Cardiac muscle cell (in vitro differentiated cells and primary cell): ENCODE measurements around the gene LHX4. TPM values are rescaled to one million over a fixed set of nuclear protein-coding genes. Genes with fewer than 3 reads are reported as not detected.

Experiments
- DNase-seq, 2 donors: peaks; one replicate each; pipeline versions ENCODE4 v3.0.0 to v3.0.0-alpha.2; 2010 to 2017; ENCODE audit warnings: low read depth in 1 of 2, low spot score in 1 of 2
- H3K27ac ChIP-seq: fragments of 200-600 bp; sonication (generic); 2 replicates; pipeline ENCODE4 v1.5.1; 2016
- H3K27me3 ChIP-seq: fragments of 200-600 bp; sonication (generic); 2 replicates; pipeline ENCODE4 v1.6.0; 2016; ENCODE audit warnings: control low read depth
- H3K36me3 ChIP-seq: fragments of 200-600 bp; sonication (generic); 2 replicates; pipeline ENCODE4 v1.5.1; 2016; ENCODE audit warnings: control low read depth
- H3K4me1 ChIP-seq: fragments of 200-600 bp; sonication (generic); 2 replicates; pipeline ENCODE4 v1.8.1; 2017; ENCODE audit warnings: low read depth, mild to moderate bottlenecking, mixed run types
- H3K4me3 ChIP-seq: fragments of 200-600 bp; sonication (generic); 2 replicates; pipeline ENCODE4 v1.5.1; 2016; ENCODE audit warnings: mild to moderate bottlenecking
- H3K9me3 ChIP-seq: fragments of 200-600 bp; sonication (generic); 2 replicates; pipeline ENCODE4 v1.5.1; 2017; ENCODE audit warnings: low read depth, mild to moderate bottlenecking, control low read depth
- CTCF ChIP-seq: IDR thresholded peaks from 2 replicates; pipeline ENCODE4 v1.5.1; 2012; ENCODE audit warnings: low read depth, mild to moderate bottlenecking, low read length
- polyA plus RNA-seq: library from polyadenylated mRNA; unstranded; fragments of >200 nt; fragmentation: Nextera tagmentation; extraction: Ambion mirVana; gene quantifications from 2 replicates; pipeline ENCODE4 v1.2.1, GENCODE V29; 2016
- total RNA-seq: library from RNA; depleted of rRNA; stranded (reverse); fragments of >200 nt; gene quantifications from 2 replicates; pipeline ENCODE4 v1.2.3, GENCODE V29; 2016

Gene LHX4
- total and polyA plus RNA-seq, 2 experiments from 2014 or later, result 0.20 TPM; not detected in 1

DNA sequence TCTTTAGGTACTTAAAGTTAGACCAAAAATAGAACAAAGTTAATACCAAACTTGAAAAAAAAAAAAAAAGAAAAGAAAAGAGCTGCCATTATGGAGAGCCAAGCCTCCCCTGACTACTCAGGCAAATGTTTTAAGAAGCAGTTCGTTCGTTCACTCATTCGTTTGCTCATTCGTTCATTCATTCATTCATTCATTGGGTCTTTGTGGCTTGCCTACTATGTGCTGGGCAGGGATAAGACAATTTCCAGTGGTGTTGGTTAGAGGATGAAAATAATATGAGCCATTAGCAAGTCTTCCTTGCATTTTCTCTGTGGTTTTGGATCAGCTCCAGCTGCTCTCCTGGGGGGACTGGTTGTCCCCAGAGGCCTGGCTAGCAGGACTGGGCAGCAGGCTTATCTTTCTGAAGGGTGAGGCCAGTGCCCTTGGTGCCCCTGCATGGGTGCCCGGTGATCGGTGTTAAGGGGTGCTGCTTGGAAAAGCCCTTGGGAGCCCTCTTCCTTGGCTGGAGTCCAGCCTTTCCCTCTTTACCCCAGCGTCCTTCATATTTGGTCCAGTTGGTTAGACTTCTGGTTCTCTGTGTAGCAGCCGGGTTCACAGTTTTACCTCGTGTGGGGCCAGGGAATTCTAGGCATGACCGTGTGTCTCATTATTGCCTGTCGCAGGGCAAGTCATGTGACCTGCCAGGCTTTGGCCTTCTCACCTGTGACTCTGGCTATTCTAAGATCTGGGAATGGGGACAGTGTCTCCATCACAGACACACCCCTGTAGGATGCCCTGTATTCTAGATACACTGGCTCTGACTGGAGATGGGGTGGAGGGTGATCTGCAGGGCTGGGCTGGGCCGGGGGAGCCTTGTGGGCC, 32.8 kb downstream of the LHX4 start:
- Histone ChIP-seq H3K27ac (no peak overlapping the region), H3K27me3 (no peaks in the 10 kb centered on the region), H3K4me3 (no peak overlapping the region), H3K9me3 (no peaks in the 10 kb centered on the region), H3K36me3 (no peaks in the 10 kb centered on the region), H3K4me1 (no peaks in the 10 kb centered on the region)
- no peak for TF ChIP-seq CTCF
- peak in 1 of 2 donors; percentile 39 for DNase-seq

GRCh38 chr1:180264595-180264994, 34.5 kb downstream of the LHX4 start:
- no peaks in the 10 kb centered on the region for H3K36me3 ChIP-seq
- no peak overlapping the region for H3K4me3 ChIP-seq
- no peak for DNase-seq
- H3K9me3 ChIP-seq, result no peaks in the 10 kb centered on the region
- H3K4me1 ChIP-seq, result no peaks in the 10 kb centered on the region
- H3K27ac ChIP-seq, result no peak overlapping the region
- TF ChIP-seq CTCF, result no peak
- H3K27me3 ChIP-seq, result no peaks in the 10 kb centered on the region

GRCh38 chr1:180265201-180265600, 35.1 kb downstream of the LHX4 start:
- H3K4me3 ChIP-seq, result no peak overlapping the region
- no peak overlapping the region for H3K27ac ChIP-seq
- H3K27me3 ChIP-seq, result no peaks in the 10 kb centered on the region
- no peaks in the 10 kb centered on the region for H3K4me1 ChIP-seq
- H3K36me3 ChIP-seq, result no peaks in the 10 kb centered on the region
- DNase-seq, result no peak
- TF ChIP-seq CTCF, result no peak
- no peaks in the 10 kb centered on the region for H3K9me3 ChIP-seq

- Histone ChIP-seq H3K4me1 (no peaks in the 10 kb centered on the region), H3K36me3 (no peaks in the 10 kb centered on the region), H3K27me3 (no peaks in the 10 kb centered on the region), H3K4me3 (no peak overlapping the region), H3K9me3 (no peaks in the 10 kb centered on the region), H3K27ac (no peak overlapping the region)
- no peak for DNase-seq
- TF ChIP-seq CTCF, result no peak
These were observed 35.8 kb downstream of the LHX4 start for GRCh38 chr1:180265871-180266270.

DNA sequence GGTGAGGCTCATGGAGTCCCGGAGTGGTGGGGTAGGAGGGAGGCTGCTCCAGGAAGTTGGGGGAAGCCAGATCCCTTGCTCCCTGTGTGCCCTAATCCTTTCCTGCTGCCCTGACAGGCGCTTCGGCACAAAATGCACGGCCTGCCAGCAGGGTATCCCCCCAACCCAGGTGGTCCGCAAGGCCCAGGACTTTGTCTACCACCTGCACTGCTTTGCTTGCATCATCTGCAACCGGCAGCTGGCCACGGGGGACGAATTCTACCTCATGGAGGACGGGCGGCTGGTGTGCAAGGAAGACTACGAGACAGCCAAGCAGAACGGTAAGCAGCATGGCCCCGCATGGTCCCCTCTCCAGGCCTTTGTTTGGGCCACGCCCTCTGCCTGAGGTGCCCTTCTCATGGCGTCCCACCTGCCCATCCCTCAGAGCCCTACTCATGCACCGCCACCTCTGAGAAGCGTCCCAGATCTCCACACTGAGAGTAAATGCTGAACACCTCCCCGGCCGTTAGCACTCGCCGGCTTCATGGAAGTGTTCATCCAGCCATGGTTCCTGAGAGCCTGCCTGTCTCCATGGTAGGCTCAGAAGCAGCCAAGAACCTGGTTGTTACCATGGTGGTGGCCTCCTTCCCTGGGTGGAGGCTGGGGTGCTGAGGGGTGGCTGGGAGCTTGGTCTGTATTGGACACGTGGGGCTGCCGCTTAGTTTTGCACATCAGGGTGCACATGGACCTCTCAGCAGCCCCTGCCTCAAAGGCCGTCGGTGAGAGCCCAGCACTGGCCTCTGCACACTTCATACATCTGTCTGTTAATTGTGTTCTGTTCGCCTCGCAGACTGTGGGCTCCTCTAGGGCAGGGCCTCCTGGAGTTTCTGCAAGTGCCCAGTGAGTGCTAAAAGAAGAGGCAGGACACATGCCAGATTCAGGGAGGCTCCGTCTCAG, 36.5 kb downstream of the LHX4 start:
- no peak overlapping the region for H3K27ac ChIP-seq
- DNase-seq, result no peak
- no peak overlapping the region for H3K4me3 ChIP-seq
- no peaks in the 10 kb centered on the region for H3K4me1 ChIP-seq
- no peak for TF ChIP-seq CTCF
- no peaks in the 10 kb centered on the region for H3K27me3 ChIP-seq
- no peaks in the 10 kb centered on the region for H3K36me3 ChIP-seq
- no peaks in the 10 kb centered on the region for H3K9me3 ChIP-seq
